Measurements from ENCODE around the gene DUS2.
"Not testable (repeated sequence)": the region's sequence is repeated elsewhere in the genome, so short reads cannot be mapped to it uniquely, and the experiment has no call there.

Gene DUS2

GRCh38 chr16:68093816-68094613 lies 70.9 kb downstream of the DUS2 start:
- no peak for DNase-seq

- DNase-seq: no peak
These were observed 71.5 kb downstream of the DUS2 start for GRCh38 chr16:68094614-68094934.

DNA sequence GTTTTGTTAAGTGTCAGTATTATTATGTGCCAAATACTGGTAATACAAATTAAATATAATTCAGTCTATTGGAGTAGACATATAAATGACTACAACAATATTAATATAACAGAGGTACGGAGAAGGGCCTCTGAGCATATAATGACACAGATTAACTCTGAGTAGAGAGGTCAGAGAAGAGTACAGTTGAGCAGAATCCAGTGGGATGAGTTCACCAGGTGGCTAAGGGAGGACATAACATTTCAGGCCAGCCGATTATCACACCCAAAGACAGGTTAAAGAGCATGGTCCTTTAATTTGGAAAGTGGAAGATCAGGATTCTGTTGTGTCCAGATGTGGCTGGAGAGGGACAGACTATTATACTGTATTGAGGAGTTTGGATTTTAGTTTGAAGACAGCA lies 73.4 kb downstream of the DUS2 start:
- no peak for DNase-seq

DNA sequence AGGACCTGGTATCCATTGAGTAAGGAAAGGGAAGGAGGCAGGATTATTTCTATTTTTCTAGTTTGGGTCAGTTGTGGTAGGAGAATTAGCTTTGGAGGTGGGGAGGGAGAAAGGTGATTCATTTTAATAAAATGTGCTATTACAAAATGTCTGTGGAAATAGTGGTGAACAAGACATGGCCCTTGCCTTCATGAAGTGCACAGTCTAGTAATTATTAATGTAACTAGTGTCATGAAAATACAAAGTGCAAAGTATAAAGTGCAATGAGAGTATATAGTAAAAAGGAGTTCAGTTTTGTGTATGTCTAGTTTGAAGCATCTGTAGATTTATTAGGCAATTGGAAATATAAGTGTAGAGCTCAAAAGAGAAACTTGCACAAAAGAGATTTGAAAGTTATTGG lies 74.0 kb downstream of the DUS2 start:
- no peak for DNase-seq

GRCh38 chr16:68097895-68098294 lies 74.8 kb downstream of the DUS2 start:
- DNase-seq: no peak

- DNase-seq: no peak
These were observed 77.4 kb downstream of the DUS2 start for GRCh38 chr16:68100488-68100887.

GRCh38 chr16:68105611-68106010 lies 82.5 kb downstream of the DUS2 start:
- DNase-seq: no peak

DNA sequence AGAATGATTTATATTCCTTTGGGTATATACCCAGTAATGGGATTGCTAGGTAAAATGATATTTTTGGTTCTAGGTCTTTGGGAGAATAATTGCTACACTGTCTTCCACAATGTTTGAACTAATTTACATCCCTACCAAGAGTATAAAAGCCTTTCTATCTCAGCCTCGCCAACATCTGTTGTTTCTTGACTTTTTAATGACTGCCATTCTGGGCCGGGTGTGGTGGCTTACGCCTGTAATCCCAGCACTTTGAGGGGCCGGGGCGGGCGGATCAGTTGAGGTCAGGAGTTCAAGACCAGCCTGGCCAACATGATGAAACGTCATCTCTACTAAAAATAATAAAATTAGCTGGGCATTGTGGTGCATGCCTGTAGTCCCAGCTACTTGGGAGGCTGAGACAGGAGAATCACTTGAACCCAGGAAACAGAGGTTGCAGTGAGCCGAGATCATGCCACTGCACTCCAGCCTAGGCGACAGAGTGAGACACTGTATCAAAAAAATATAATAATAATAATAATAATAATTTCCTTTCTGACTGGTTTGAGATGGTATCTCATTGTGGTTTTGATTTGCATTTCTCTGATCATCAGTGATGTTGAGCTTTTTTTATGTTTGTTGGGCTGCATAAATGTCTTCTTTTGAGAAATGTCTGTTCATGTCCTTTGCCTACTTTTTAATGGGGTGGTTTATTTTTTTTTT lies 84.3 kb downstream of the DUS2 start:
- not testable (repeated sequence) for DNase-seq

- not testable (repeated sequence) for DNase-seq
These were observed 86.1 kb downstream of the DUS2 start for GRCh38 chr16:68109156-68109555.

DNA sequence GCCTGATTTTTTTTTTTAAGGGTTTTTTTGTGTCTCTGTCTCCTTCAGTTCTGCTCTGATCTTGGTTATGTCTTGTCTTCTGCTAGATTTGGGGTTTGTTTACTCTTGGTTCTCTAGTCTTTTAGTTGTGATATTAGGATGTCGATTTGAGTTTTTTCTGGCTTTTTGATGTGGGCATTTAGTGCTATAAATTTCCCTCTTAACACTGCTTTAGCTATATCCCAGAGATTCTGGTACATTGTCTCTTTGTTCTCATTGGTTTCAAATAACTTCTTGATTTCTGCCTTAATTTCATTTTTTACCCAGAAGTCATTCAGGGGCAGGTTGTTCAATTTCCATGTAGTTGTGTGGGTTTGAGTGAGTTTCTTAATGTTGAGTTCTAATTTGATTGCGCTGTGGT lies 87.5 kb downstream of the DUS2 start:
- not testable (repeated sequence) for DNase-seq

GRCh38 chr16:68111379-68111778 lies 88.3 kb downstream of the DUS2 start:
- DNase-seq: no peak

- no peak for DNase-seq
These were observed 90.1 kb downstream of the DUS2 start for GRCh38 chr16:68113059-68113761.

- no peak for DNase-seq
These were observed 90.7 kb downstream of the DUS2 start for GRCh38 chr16:68113765-68114240.

GRCh38 chr16:68114939-68115338 lies 91.9 kb downstream of the DUS2 start:
- not testable (repeated sequence) for DNase-seq

GRCh38 chr16:68115851-68116250 lies 92.8 kb downstream of the DUS2 start:
- DNase-seq: no peak

DNA sequence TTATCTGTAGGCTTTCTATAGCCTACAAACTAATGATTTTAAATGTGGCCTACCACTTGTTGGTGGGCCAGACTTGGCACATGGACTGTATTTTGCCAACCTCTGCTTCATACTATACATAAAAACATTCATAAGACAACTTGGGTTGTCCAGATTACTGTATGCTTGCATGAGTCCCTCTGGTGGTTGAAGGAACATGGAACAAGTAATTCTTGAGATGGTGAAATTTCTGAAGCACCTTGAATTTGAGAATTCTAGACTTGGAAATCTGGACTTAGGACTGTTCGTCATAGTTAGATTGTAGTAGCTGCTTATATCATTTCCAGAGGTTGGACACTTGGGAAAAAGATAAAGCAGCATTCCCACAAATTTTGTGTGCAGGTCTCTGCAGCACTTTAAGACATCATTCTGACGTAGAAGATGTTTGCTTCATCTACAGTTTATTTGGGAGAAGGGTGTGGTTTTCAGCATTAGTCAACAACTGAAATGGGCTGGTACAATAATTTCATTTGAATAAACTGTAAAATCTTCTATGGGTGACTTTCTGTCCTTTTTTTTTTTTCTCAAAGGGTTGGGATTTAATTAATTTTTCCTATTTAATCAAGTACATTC lies 93.3 kb downstream of the DUS2 start:
- DNase-seq: no peak

- DNase-seq: no peak
These were observed 94.8 kb downstream of the DUS2 start for GRCh38 chr16:68117884-68118283.

- not testable (repeated sequence) for DNase-seq
These were observed 95.9 kb downstream of the DUS2 start for GRCh38 chr16:68118954-68119353.

DNA sequence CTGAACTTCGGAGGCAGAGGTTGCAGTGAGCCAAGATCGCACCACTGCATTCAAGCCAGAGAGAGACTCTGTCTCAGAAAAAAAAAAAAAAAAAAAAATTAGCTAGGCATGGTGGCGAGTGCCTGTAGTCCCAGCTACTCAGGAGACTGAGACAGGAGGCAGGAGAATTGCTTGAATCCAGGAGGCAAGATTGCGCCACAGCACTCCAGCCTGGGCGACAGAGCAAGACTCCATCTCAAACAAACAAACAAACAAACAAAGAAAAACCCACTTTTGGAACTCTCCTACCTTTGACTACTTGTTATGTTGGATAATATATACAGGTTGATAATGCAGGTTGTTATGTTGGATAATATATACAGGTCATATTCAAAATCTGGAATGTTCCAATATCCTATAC lies 97.4 kb downstream of the DUS2 start:
- DNase-seq: not testable (repeated sequence)

DNA sequence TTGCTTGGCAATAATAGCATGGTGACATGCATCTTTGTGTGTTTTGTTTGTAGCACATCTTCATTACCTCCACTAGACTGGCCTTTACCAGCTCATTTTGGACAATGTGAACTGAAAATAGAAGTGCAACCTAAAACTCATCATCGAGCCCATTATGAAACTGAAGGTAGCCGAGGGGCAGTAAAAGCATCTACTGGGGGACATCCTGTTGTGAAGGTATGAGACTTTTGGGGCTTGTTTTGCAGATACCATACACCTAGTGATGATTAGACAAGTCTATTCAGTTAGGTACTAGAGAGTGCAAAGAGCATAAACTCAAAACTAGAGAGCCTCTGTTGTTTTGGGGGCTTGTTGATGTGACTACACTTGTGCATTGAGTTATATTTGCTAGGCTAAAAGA lies 103.3 kb downstream of the DUS2 start:
- DNase-seq: no peak

DNA sequence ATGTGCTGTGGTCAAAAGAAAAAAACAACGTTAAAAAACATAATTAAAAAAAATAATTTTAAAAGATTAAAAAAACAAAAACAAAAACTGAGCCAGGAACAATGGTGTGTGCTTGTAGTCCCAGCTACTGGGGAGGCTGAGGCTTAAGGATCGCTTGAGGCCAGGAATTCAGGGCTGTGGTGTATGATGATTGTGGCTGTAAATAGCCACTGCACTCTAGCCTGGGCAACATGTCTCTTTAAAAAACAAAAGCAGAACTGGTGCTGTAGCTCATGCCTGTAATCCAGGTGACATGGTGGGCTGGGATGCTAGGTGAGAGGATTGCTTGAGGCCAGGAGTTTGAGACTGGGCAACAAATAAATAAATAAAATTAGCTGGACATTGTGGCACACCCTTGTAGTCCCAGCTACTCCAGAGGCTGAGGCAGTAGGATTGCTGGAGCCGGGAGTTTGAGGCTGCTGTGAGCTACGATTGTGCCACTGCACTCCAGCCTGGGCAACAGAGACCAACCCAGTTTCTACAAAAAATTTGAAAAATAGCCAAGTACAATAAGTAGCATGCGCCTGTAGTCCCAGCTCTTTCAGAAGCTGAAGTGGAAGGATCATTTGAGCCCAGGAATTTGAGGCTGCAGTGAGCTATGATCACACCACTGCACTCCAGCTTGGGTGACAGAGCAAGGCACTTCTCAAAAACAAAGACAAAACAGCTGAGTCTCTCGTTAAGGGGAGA lies 105.7 kb downstream of the DUS2 start:
- DNase-seq: no peak
